ENCODE data around the gene PLA2G4D.
A peak's percentile ranks its signal among the peaks of the same experiment; 100 is the strongest.

The PLA2G4D gene

DNA sequence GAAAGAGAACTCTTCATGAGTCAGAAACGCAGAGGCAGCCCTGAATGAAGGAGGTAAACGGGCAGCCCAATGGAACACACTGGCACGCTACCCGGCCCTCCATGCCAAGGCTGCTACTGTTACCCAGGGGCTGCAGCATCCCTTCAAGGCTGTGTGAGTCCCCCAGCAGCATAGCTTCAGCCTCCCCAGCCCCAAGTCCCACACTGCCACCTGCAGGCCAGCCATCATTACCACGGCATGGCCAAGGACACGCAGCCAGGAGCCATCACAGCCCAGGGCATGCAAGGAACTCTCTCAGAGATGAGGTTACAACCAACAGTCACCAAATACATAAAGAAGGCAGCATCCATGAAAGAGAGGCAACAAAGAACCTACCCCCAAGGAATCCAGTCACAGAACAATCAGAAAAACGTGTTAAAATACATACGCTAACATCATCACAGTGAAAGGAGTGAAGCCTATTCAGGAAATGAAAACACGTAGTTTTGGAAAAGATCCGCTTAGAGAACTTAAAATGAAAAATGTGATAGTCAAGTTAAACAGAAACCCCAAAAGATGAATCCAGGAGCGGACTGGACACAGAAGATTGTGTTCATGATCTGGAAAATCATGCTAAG lies 39.6 kb upstream of the PLA2G4D start:
- no peak overlapping the region for H2AK5ac ChIP-seq (ENCODE audit: low read length, severe bottlenecking)
- no peak overlapping the region for H2BK5ac ChIP-seq (ENCODE audit: low read depth, low read length, poor library complexity, severe bottlenecking)
- H3K9ac ChIP-seq (ENCODE audit: low read length), result no peak overlapping the region
- peaks cover 8% of the 10 kb centered on the region for H3K4me1 ChIP-seq (ENCODE audit: control insufficient read depth, insufficient read depth, low read depth, low read length)
- no peak overlapping the region for H3K18ac ChIP-seq (ENCODE audit: low read depth in 1 of 2, low read length in 2 of 2)
- H4K91ac ChIP-seq (ENCODE audit: low read length), result no peak overlapping the region
- peaks cover 31 to 68% of the 10 kb centered on the region in 2 experiments for H3K27me3 ChIP-seq (ENCODE audit: control insufficient read depth in 1 of 2, insufficient read depth in 1 of 2, low read length in 2 of 2)
- peak overlapping the region in 1 of 2 experiments; percentile 93 for H3K23ac ChIP-seq (ENCODE audit: low read length in 2 of 2)
- H3K36me3 ChIP-seq (ENCODE audit: control insufficient read depth in 1 of 2, insufficient read depth in 2 of 2, low read depth in 1 of 2, low read length in 2 of 2), result no peaks in the 10 kb centered on the region
- no peaks in the 10 kb centered on the region for H3K79me1 ChIP-seq (replicated peaks; ENCODE audit: low read length, poor library complexity, severe bottlenecking)
- no peak overlapping the region for H2BK120ac ChIP-seq (ENCODE audit: low read depth, low read length)
- no peak overlapping the region for H2BK15ac ChIP-seq (ENCODE audit: low read depth, poor library complexity, severe bottlenecking)
- no peak overlapping the region for H3K4me3 ChIP-seq (ENCODE audit: insufficient read depth in 1 of 2, low read depth in 1 of 2, low read length in 2 of 2)
- WGBS, result 59% methylated on average over 10 of the region's 11 CpGs
- H3K9me3 ChIP-seq (ENCODE audit: control insufficient read depth, low read length), result no peaks in the 10 kb centered on the region
- H3K4ac ChIP-seq (ENCODE audit: low read depth in 1 of 2, low read length in 2 of 2), result no peak overlapping the region
- no peak overlapping the region for H3K14ac ChIP-seq (ENCODE audit: low read length in 2 of 2)
- no peak overlapping the region for H3K27ac ChIP-seq (ENCODE audit: low read length, poor library complexity, severe bottlenecking)
- DNase-seq, result peak; percentile 46
- H2BK12ac ChIP-seq (ENCODE audit: low read length in 2 of 2), result no peak overlapping the region
- H3K4me2 ChIP-seq (ENCODE audit: low read length, poor library complexity, severe bottlenecking), result no peak overlapping the region
- no peak overlapping the region for H4K8ac ChIP-seq (ENCODE audit: low read length)
- H2AFZ ChIP-seq (ENCODE audit: low read depth, low read length), result no peak overlapping the region

DNA sequence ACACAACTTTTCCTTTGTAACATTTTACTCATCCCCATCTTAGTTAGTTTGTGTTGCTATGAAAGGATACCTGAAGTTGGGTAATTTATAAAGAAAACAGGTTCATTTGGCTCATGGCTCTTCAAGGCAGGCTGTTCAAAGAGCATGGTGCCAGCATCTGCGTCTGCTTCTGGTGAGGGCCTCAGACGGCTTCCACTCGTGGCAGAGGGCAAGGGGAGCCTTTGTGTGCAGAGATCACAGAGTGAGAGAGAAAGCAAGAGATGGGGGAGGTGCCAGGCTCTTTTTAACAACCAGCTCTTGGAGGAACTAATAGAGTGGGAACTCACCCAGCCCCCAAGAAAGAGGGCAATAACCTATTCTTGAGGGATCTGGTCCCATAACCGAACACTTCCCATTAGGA lies 39.0 kb upstream of the PLA2G4D start:
- no peak overlapping the region for H3K14ac ChIP-seq (ENCODE audit: low read length in 2 of 2)
- H2BK5ac ChIP-seq (ENCODE audit: low read depth, low read length, poor library complexity, severe bottlenecking), result no peak overlapping the region
- no peak overlapping the region for H2AFZ ChIP-seq (ENCODE audit: low read depth, low read length)
- H2BK12ac ChIP-seq (ENCODE audit: low read length in 2 of 2), result no peak overlapping the region
- H2BK15ac ChIP-seq (ENCODE audit: low read depth, poor library complexity, severe bottlenecking), result no peak overlapping the region
- H3K4me3 ChIP-seq (ENCODE audit: insufficient read depth in 1 of 2, low read depth in 1 of 2, low read length in 2 of 2), result no peak overlapping the region
- no peak overlapping the region for H3K27ac ChIP-seq (ENCODE audit: low read length, poor library complexity, severe bottlenecking)
- H3K79me1 ChIP-seq (replicated peaks; ENCODE audit: low read length, poor library complexity, severe bottlenecking), result no peaks in the 10 kb centered on the region
- no peak overlapping the region for H4K8ac ChIP-seq (ENCODE audit: low read length)
- no peak for DNase-seq
- H2BK120ac ChIP-seq (ENCODE audit: low read depth, low read length), result no peak overlapping the region
- H3K9ac ChIP-seq (ENCODE audit: low read length), result no peak overlapping the region
- no peak overlapping the region for H3K4ac ChIP-seq (ENCODE audit: low read depth in 1 of 2, low read length in 2 of 2)
- H3K4me1 ChIP-seq (ENCODE audit: control insufficient read depth, insufficient read depth, low read depth, low read length), result peaks cover 8% of the 10 kb centered on the region
- 93% methylated on average over 3 of the region's 4 CpGs for WGBS
- no peaks in the 10 kb centered on the region for H3K36me3 ChIP-seq (ENCODE audit: control insufficient read depth in 1 of 2, insufficient read depth in 2 of 2, low read depth in 1 of 2, low read length in 2 of 2)
- H2AK5ac ChIP-seq (ENCODE audit: low read length, severe bottlenecking), result no peak overlapping the region
- peaks cover 27 to 66% of the 10 kb centered on the region in 2 experiments for H3K27me3 ChIP-seq (ENCODE audit: control insufficient read depth in 1 of 2, insufficient read depth in 1 of 2, low read length in 2 of 2)
- no peak overlapping the region for H3K4me2 ChIP-seq (ENCODE audit: low read length, poor library complexity, severe bottlenecking)
- H4K91ac ChIP-seq (ENCODE audit: low read length), result no peak overlapping the region
- no peak overlapping the region for H3K23ac ChIP-seq (ENCODE audit: low read length in 2 of 2)
- no peak overlapping the region for H3K18ac ChIP-seq (ENCODE audit: low read depth in 1 of 2, low read length in 2 of 2)
- H3K9me3 ChIP-seq (ENCODE audit: control insufficient read depth, low read length), result no peaks in the 10 kb centered on the region

DNA sequence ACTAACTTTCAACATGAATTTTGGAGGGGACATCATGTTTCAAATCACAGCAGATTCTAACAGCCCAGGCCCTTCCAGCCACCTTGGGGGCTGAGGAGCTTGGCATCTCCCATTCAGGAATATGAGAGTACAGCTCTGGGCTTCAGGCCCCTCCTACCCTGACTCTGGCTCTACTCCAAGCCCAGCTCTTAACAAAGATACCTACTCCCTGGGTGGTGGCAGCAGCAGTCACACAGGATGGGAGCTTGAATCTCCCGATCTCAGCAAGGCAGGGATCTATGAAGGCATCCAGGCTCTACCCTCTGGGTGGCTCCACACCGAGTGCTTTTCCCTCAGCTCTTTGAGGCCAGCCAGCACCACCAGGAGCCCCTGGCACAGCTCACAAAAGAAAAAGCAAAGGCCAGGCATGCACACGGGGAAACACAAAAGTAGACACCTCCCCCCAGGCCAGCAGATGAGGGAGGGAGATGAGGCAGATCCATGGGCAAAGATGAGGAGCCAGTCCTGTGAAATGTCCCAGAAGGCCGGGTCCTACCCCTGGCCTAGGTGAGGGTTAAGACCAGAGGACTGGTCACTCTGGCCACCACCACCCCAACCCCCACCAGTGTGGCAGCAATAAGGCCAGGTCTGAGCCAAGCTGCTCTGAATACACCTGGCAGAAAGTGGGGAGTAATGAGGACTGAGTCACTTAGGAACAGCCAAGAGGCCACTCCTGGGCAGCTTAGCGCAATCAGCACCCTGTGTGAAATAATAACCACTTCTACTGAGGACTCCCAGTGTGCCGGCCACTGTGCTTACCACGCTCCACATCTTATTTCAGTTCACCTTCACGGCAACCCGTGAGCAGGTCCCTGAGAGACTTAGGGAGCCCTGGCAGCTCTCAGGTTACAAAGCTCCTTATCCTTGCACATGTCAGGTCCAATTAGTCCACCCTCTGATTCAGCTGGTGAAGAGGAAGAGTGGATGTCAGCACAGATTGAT lies 37.8 kb upstream of the PLA2G4D start:
- Histone ChIP-seq H3K79me1 (replicated peaks; ENCODE audit: low read length, poor library complexity, severe bottlenecking) (no peaks in the 10 kb centered on the region), H2BK5ac (ENCODE audit: low read depth, low read length, poor library complexity, severe bottlenecking) (no peak overlapping the region)
- no peak for DNase-seq

DNA sequence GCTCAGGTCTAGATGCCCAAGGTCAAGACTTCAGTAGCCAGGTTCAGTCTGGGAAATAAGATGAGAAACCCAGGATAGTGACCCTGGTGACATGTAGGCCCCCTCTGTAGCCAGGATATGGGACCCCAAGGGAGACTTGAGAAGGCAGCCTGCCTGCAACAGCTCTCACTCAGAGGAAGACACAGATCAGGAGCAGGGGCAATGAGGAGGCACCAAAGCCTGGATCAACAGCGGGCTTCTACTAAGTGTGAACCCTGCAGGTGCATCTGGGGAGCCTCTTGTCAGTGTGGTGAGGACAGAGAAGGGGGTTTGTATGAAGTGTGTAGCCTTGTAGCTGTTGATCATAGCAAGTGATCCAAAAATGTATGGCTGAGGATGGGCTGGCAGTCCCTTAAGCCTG lies 36.6 kb upstream of the PLA2G4D start:
- Histone ChIP-seq H3K27me3 (ENCODE audit: control insufficient read depth in 1 of 2, insufficient read depth in 1 of 2, low read length in 2 of 2) (peaks cover 35 to 62% of the 10 kb centered on the region in 2 experiments), H3K4me1 (ENCODE audit: control insufficient read depth, insufficient read depth, low read depth, low read length) (peaks cover 8% of the 10 kb centered on the region)
- 97% methylated on average over 1 of the region's 1 CpG for WGBS

More for the DNA sequence above, 37.8 kb upstream of the PLA2G4D start:
- Histone ChIP-seq H3K27me3 (ENCODE audit: control insufficient read depth in 1 of 2, insufficient read depth in 1 of 2, low read length in 2 of 2) (peaks cover 35 to 68% of the 10 kb centered on the region in 2 experiments), H2AFZ (ENCODE audit: low read depth, low read length) (no peak overlapping the region), H3K9me3 (ENCODE audit: control insufficient read depth, low read length) (no peaks in the 10 kb centered on the region), H3K14ac (ENCODE audit: low read length in 2 of 2) (no peak overlapping the region), H3K23ac (ENCODE audit: low read length in 2 of 2) (peak overlapping the region in 1 of 2 experiments; percentile 31), H4K8ac (ENCODE audit: low read length) (no peak overlapping the region), H2BK15ac (ENCODE audit: low read depth, poor library complexity, severe bottlenecking) (no peak overlapping the region), H3K4me2 (ENCODE audit: low read length, poor library complexity, severe bottlenecking) (no peak overlapping the region), H2BK120ac (ENCODE audit: low read depth, low read length) (no peak overlapping the region), H3K4me3 (ENCODE audit: insufficient read depth in 1 of 2, low read depth in 1 of 2, low read length in 2 of 2) (no peak overlapping the region), H2AK5ac (ENCODE audit: low read length, severe bottlenecking) (no peak overlapping the region), H3K9ac (ENCODE audit: low read length) (no peak overlapping the region), H3K18ac (ENCODE audit: low read depth in 1 of 2, low read length in 2 of 2) (no peak overlapping the region), H2BK12ac (ENCODE audit: low read length in 2 of 2) (no peak overlapping the region), H3K36me3 (ENCODE audit: control insufficient read depth in 1 of 2, insufficient read depth in 2 of 2, low read depth in 1 of 2, low read length in 2 of 2) (no peaks in the 10 kb centered on the region), H3K27ac (ENCODE audit: low read length, poor library complexity, severe bottlenecking) (no peak overlapping the region), H4K91ac (ENCODE audit: low read length) (no peak overlapping the region), H3K4ac (ENCODE audit: low read depth in 1 of 2, low read length in 2 of 2) (no peak overlapping the region), H3K4me1 (ENCODE audit: control insufficient read depth, insufficient read depth, low read depth, low read length) (peaks cover 8% of the 10 kb centered on the region)
- 95% methylated on average over 9 of the region's 9 CpGs for WGBS

More for the DNA sequence above, 36.6 kb upstream of the PLA2G4D start:
- Histone ChIP-seq H2AK5ac (ENCODE audit: low read length, severe bottlenecking) (no peak overlapping the region), H3K27ac (ENCODE audit: low read length, poor library complexity, severe bottlenecking) (no peak overlapping the region), H3K36me3 (ENCODE audit: control insufficient read depth in 1 of 2, insufficient read depth in 2 of 2, low read depth in 1 of 2, low read length in 2 of 2) (no peaks in the 10 kb centered on the region), H3K14ac (ENCODE audit: low read length in 2 of 2) (no peak overlapping the region), H2BK5ac (ENCODE audit: low read depth, low read length, poor library complexity, severe bottlenecking) (no peak overlapping the region), H4K91ac (ENCODE audit: low read length) (no peak overlapping the region), H3K9ac (ENCODE audit: low read length) (no peak overlapping the region), H3K4ac (ENCODE audit: low read depth in 1 of 2, low read length in 2 of 2) (no peak overlapping the region), H4K8ac (ENCODE audit: low read length) (no peak overlapping the region), H2BK120ac (ENCODE audit: low read depth, low read length) (no peak overlapping the region), H3K4me2 (ENCODE audit: low read length, poor library complexity, severe bottlenecking) (no peak overlapping the region), H3K4me3 (ENCODE audit: insufficient read depth in 1 of 2, low read depth in 1 of 2, low read length in 2 of 2) (no peak overlapping the region), H3K23ac (ENCODE audit: low read length in 2 of 2) (no peak overlapping the region), H2BK12ac (ENCODE audit: low read length in 2 of 2) (no peak overlapping the region), H2BK15ac (ENCODE audit: low read depth, poor library complexity, severe bottlenecking) (no peak overlapping the region), H3K9me3 (ENCODE audit: control insufficient read depth, low read length) (no peaks in the 10 kb centered on the region), H2AFZ (ENCODE audit: low read depth, low read length) (no peak overlapping the region), H3K79me1 (replicated peaks; ENCODE audit: low read length, poor library complexity, severe bottlenecking) (no peaks in the 10 kb centered on the region), H3K18ac (ENCODE audit: low read depth in 1 of 2, low read length in 2 of 2) (no peak overlapping the region)
- DNase-seq, result no peak
